A673 (cell line): ENCODE measurements around the gene ABHD17C. TPM values are rescaled to one million over a fixed set of nuclear protein-coding genes. Genes with fewer than 3 reads are reported as not detected.

ENCODE experiments used
- BruUV-seq: library from RNA; stranded (reverse); fragments of 400-500 nt; replicated peaks from 2 replicates; lab custom pipeline; 2021; lab: Mats Ljungman, UMichigan
- CTCF ChIA-PET: fragments of 300-600 bp; sonication (Branson Sonifier 250); formaldehyde crosslinking; loops from one replicate; lab custom pipeline; 2022; ENCODE audit warnings: antibody characterized with exemption; lab: Charles Lee
- POLR2A ChIA-PET: fragments of 300-600 bp; sonication (Branson Sonifier 250); formaldehyde crosslinking; loops from one replicate; lab custom pipeline; 2022; ENCODE audit warnings: antibody characterized with exemption; ENCODE audit not compliant: low non-redundant PET; lab: Charles Lee
- DNase-seq: peaks from one replicate; pipeline ENCODE4 v3.0.0-alpha.2; 2015; ENCODE audit warnings: low spot score
- H3K27ac ChIP-seq: fragments of 200-600 bp; sonication (generic); 2 replicates; pipeline ENCODE4 v1.5.1; 2016; ENCODE audit warnings: mixed run types, low read depth, mild to moderate bottlenecking, mixed read lengths, antibody characterized with exemption, low read length; ENCODE audit not compliant: poor library complexity, severe bottlenecking
- H3K27me3 ChIP-seq: fragments of 200-600 bp; sonication (generic); replicated peaks from 2 replicates; pipeline ENCODE4 v1.6.1; 2017; ENCODE audit warnings: mixed run types, low read depth, mild to moderate bottlenecking, mixed read lengths, antibody characterized with exemption, low read length; ENCODE audit not compliant: insufficient read depth, poor library complexity
- H3K36me3 ChIP-seq: fragments of 200-600 bp; sonication (generic); 2 replicates; pipeline ENCODE4 v1.6.1; 2016; ENCODE audit warnings: mixed run types, mild to moderate bottlenecking, mixed read lengths, antibody characterized with exemption, low read length; ENCODE audit not compliant: insufficient read depth, poor library complexity, severe bottlenecking
- H3K4me1 ChIP-seq: fragments of 200-600 bp; sonication (generic); 2 replicates; pipeline ENCODE4 v1.6.1; 2017; ENCODE audit warnings: mixed run types, mild to moderate bottlenecking, mixed read lengths, antibody characterized with exemption, low read length; ENCODE audit not compliant: insufficient read depth, poor library complexity, severe bottlenecking
- H3K4me3 ChIP-seq: fragments of 200-600 bp; sonication (generic); 2 replicates; pipeline ENCODE4 v1.5.1; 2016; ENCODE audit warnings: low read depth, mixed run types, mild to moderate bottlenecking, mixed read lengths, low read length; ENCODE audit not compliant: poor library complexity, severe bottlenecking
- H3K9me3 ChIP-seq: fragments of 200-600 bp; sonication (generic); 2 replicates; pipeline ENCODE4 v1.6.1; 2016; ENCODE audit warnings: mixed run types, low read depth, mild to moderate bottlenecking, mixed read lengths, antibody characterized with exemption, low read length; ENCODE audit not compliant: poor library complexity, severe bottlenecking
- EZH2 ChIP-seq: fragments of 200-600 bp; sonication (generic); IDR thresholded peaks from 2 replicates; pipeline ENCODE4 v1.6.1; 2017; ENCODE audit warnings: borderline replicate concordance, low read depth, mild to moderate bottlenecking, mixed read lengths, antibody characterized with exemption, low read length; ENCODE audit not compliant: poor library complexity, severe bottlenecking
- intact Hi-C: fragments of 100-400 bp; cut with micrococcal nuclease; formaldehyde crosslinking; loops from one replicate; pipeline ENCODE4 v1.10.0; 2022; ENCODE audit not compliant: unreplicated experiment
- total RNA-seq: library from RNA; stranded (reverse); gene quantifications from 2 replicates; pipeline ENCODE4 v1.2.3, GENCODE V29; 2021
- TF ChIP-seq, protein P1 (sequence below): fragments of 300-800, 200-600 bp; sonication (generic); conservative IDR thresholded peaks from 2 replicates; pipeline ENCODE4 v1.5.1; 2017; ENCODE audit warnings: low read depth, mild to moderate bottlenecking, antibody characterized with exemption, low read length, moderate library complexity, mixed read lengths

ABHD17C gene
- total RNA-seq, 1 experiment from 2014 or later = 9.9 TPM

GRCh38 chr15:80654299-80654698 lies 40.8 kb upstream of the ABHD17C start:
- intact Hi-C loops = no loop called here
- DNase-seq = no peak
- CTCF ChIA-PET = interaction anchor here (0.5 kb wide), 1 partner anchor 111 kb away, joined by 3 read pairs; no protein-coding TSS in a partner anchor
- BruUV-seq = no TSS peak
- POLR2A ChIA-PET = no interaction called here
- TF ChIP-seq, protein P1, sequence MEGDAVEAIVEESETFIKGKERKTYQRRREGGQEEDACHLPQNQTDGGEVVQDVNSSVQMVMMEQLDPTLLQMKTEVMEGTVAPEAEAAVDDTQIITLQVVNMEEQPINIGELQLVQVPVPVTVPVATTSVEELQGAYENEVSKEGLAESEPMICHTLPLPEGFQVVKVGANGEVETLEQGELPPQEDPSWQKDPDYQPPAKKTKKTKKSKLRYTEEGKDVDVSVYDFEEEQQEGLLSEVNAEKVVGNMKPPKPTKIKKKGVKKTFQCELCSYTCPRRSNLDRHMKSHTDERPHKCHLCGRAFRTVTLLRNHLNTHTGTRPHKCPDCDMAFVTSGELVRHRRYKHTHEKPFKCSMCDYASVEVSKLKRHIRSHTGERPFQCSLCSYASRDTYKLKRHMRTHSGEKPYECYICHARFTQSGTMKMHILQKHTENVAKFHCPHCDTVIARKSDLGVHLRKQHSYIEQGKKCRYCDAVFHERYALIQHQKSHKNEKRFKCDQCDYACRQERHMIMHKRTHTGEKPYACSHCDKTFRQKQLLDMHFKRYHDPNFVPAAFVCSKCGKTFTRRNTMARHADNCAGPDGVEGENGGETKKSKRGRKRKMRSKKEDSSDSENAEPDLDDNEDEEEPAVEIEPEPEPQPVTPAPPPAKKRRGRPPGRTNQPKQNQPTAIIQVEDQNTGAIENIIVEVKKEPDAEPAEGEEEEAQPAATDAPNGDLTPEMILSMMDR = no peak
- Histone ChIP-seq H3K9me3 (no peaks in the 10 kb centered on the region), H3K4me3 (no peak overlapping the region), H3K27me3 (no peaks in the 10 kb centered on the region), H3K36me3 (no peaks in the 10 kb centered on the region), H3K4me1 (no peaks in the 10 kb centered on the region), H3K27ac (no peak overlapping the region)

DNA sequence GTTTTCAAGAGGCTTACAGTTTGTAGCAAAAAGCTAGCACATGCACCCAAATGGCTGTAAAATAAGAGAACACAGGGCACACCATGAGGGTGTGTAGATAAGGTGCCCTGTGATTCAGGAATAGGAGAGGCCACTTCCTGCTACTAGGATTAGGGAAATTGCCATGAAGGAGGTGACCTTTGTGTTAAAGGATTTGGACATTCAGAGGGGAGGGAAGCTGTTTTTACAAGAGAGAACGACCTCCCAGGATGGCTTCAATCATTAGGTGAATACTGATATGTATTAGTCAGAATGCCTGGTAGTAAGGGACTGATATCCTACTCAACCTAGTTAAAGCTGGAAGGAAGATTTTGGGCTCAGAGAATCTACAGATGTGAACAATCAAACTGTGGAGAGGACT lies 35.7 kb upstream of the ABHD17C start:
- Histone ChIP-seq H3K9me3 (no peaks in the 10 kb centered on the region), H3K4me3 (no peak overlapping the region), H3K36me3 (no peaks in the 10 kb centered on the region), H3K27me3 (no peaks in the 10 kb centered on the region), H3K27ac (no peak overlapping the region), H3K4me1 (no peaks in the 10 kb centered on the region)
- no TSS peak for BruUV-seq
- ChIA-PET POLR2A (no interaction called here), CTCF (interaction anchor here (0.5 to 1.7 kb wide), 2 partner anchors 117 to 120 kb away, joined by 4 to 7 read pairs; partner anchors contain the start of gene CEMIP)
- intact Hi-C loops = no loop called here
- DNase-seq = no peak
- TF ChIP-seq EZH2 = no peak
- TF ChIP-seq, protein P1 = no peak

DNA sequence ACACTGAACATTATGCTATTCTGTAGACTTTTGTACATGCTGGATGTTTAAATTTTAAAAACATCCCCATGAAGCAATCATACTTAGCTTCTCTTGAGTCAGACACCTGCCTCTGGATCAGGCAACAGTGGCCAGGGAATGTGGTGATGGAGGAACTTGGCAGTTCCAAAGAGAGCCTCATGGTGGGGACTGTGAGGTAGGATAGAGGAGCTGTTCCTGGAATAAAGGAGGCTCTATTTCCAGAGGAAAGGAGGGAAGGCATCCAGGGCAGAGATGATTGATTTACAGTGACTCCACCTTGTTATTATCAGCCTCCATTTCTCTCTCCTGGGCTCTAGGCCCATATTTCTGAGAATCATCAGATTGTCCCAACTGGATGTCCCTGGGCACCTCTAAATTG lies 35.0 kb upstream of the ABHD17C start:
- H3K9me3 ChIP-seq = no peaks in the 10 kb centered on the region
- H3K36me3 ChIP-seq = no peaks in the 10 kb centered on the region
- no peak for TF ChIP-seq EZH2
- TF ChIP-seq, protein P1 = peak; percentile 37
- POLR2A ChIA-PET = no interaction called here
- H3K27me3 ChIP-seq = no peaks in the 10 kb centered on the region
- intact Hi-C loops = loop anchor here (10.0 kb wide), 1 partner anchor 115 kb away; the partner anchor contains the start of gene CEMIP
- peak; percentile 3 for DNase-seq
- no peak overlapping the region for H3K27ac ChIP-seq
- no peak overlapping the region for H3K4me3 ChIP-seq
- H3K4me1 ChIP-seq = no peaks in the 10 kb centered on the region
- CTCF ChIA-PET = interaction anchor here (0.9 to 1.7 kb wide), 2 partner anchors 117 to 310 kb away, joined by 3 to 7 read pairs; no protein-coding TSS in a partner anchor
- BruUV-seq = no TSS peak
